IPS-15b (cell line): ENCODE results near the gene COL23A1.

Experiments
- H3K27me3 ChIP-seq: one replicate; pipeline ENCODE4 v1.6.1; 2013; ENCODE audit warnings: low read length; ENCODE audit not compliant: control insufficient read depth, insufficient read depth
- H3K36me3 ChIP-seq: one replicate; pipeline ENCODE4 v1.6.1; 2013; ENCODE audit warnings: low read length; ENCODE audit not compliant: control insufficient read depth, insufficient read depth
- H3K4me1 ChIP-seq: one replicate; pipeline ENCODE4 v1.6.1; 2013; ENCODE audit warnings: mild to moderate bottlenecking, low read length; ENCODE audit not compliant: control insufficient read depth, insufficient read depth
- H3K4me3 ChIP-seq: one replicate; pipeline ENCODE4 v1.5.1; 2013; ENCODE audit warnings: low read depth, low read length
- H3K9ac ChIP-seq: one replicate; pipeline ENCODE4 v1.6.1; 2013; ENCODE audit warnings: low read depth, mild to moderate bottlenecking, low read length
- H3K9me3 ChIP-seq: one replicate; pipeline ENCODE4 v1.6.1; 2013; ENCODE audit warnings: mild to moderate bottlenecking, low read length; ENCODE audit not compliant: control insufficient read depth, insufficient read depth

COL23A1 gene

GRCh38 chr5:178431782-178432165 lies 158.4 kb downstream of the COL23A1 start:
- Histone ChIP-seq H3K4me3 (no peak overlapping the region), H3K36me3 (no peaks in the 10 kb centered on the region), H3K4me1 (no peaks in the 10 kb centered on the region), H3K27me3 (no peaks in the 10 kb centered on the region), H3K9ac (no peak overlapping the region), H3K9me3 (no peaks in the 10 kb centered on the region)

DNA sequence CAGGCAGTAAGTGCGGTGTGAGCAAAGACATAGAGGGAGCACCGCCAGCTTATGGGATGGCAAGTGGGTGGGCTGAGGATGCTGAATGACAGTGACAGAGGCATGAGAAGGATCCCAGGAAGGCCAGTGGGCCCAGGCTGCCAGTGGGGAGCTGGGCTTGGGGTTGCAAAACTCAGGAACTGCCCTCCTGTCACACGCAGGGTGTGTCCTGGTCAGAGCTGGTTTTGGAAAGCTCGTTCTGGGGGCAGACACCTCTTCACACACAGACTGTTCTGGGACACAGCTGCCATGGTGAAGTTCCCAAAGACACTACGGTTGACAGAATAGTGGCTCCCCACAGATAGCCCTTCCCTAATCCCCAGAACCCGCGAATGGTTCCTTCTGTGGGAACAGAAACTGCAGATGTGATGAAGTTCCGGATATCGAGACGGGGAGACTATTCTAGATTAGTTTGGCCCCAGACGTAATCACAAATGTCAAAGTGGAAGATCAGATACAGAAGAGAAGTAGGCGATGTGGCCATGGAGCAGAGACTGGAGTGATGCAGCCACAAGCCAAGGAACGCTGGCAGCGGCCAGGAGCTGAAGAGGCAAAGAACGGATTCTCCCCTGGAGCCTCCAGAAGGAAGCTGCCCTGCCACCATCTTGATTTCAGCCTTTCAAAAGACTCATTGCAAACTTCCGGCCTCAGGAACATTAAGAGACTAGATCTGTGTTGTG lies 159.0 kb downstream of the COL23A1 start:
- Histone ChIP-seq H3K36me3 (no peaks in the 10 kb centered on the region), H3K9me3 (no peaks in the 10 kb centered on the region), H3K9ac (no peak overlapping the region), H3K4me3 (no peak overlapping the region), H3K27me3 (no peaks in the 10 kb centered on the region), H3K4me1 (no peaks in the 10 kb centered on the region)

DNA sequence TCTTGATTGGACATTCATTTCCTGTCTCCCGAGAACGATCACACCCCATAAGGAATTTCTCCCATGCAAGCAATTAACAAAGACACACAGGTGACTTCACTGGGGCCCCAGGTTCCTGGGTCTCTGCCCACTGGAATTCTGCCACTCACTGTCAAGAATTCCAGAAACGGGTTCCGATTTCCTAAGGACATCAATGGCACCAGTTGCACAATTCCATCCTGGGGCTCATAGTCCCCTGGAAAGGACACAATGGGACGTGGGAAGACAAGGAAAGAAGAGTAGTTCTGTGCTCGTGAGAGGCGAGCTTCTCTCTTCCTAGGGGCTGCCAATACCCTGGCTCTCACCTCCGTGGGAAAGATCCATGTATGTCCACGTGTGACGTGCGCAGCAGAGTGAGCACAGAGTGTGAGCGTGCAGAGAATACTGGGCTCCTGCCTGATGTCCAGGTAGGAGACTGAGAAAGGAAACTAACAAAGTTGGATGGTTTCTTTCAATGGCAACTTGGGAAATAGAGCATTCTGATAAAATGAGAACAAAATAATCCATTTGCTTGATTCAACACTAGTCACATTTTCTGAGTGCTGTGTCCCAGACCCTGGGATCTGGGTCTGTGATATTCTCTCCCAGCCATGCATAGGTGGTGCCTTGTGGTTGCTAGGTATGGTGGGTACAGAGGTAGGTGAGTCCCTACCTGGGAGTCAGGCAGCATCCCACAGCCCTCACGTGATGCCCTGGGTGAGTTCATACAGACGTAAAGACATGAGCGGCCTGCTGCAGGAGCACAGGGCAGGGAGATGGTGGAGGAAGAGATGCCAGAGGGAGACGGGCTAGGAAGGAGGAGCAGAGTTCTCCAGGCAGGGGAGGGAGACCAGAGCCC lies 159.8 kb downstream of the COL23A1 start:
- Histone ChIP-seq H3K9me3 (no peaks in the 10 kb centered on the region), H3K4me3 (no peak overlapping the region), H3K9ac (no peak overlapping the region), H3K27me3 (no peaks in the 10 kb centered on the region), H3K4me1 (no peaks in the 10 kb centered on the region), H3K36me3 (no peaks in the 10 kb centered on the region)

GRCh38 chr5:178429491-178430185 lies 160.6 kb downstream of the COL23A1 start:
- H3K36me3 ChIP-seq = no peaks in the 10 kb centered on the region
- no peak overlapping the region for H3K4me3 ChIP-seq
- H3K4me1 ChIP-seq = no peaks in the 10 kb centered on the region
- H3K9me3 ChIP-seq = no peaks in the 10 kb centered on the region
- H3K9ac ChIP-seq = no peak overlapping the region
- no peaks in the 10 kb centered on the region for H3K27me3 ChIP-seq

DNA sequence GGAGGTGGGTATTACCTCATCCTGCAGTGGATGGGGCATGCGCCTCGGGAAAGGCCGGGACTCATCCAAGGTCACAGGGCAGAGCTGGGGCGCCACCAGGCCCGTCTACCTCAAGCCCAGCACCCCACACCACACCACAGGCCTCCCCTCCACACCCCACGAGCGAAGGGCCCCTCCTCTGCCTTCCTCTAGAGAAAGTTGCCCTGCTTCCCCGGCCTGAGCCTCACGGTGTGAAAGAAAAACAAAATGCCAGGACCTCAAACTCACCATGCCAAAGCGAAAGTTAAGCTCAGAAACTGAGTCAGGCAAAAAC lies 161.1 kb downstream of the COL23A1 start:
- Histone ChIP-seq H3K4me3 (no peak overlapping the region), H3K9me3 (no peaks in the 10 kb centered on the region), H3K27me3 (no peaks in the 10 kb centered on the region), H3K9ac (no peak overlapping the region), H3K36me3 (no peaks in the 10 kb centered on the region), H3K4me1 (no peaks in the 10 kb centered on the region)

DNA sequence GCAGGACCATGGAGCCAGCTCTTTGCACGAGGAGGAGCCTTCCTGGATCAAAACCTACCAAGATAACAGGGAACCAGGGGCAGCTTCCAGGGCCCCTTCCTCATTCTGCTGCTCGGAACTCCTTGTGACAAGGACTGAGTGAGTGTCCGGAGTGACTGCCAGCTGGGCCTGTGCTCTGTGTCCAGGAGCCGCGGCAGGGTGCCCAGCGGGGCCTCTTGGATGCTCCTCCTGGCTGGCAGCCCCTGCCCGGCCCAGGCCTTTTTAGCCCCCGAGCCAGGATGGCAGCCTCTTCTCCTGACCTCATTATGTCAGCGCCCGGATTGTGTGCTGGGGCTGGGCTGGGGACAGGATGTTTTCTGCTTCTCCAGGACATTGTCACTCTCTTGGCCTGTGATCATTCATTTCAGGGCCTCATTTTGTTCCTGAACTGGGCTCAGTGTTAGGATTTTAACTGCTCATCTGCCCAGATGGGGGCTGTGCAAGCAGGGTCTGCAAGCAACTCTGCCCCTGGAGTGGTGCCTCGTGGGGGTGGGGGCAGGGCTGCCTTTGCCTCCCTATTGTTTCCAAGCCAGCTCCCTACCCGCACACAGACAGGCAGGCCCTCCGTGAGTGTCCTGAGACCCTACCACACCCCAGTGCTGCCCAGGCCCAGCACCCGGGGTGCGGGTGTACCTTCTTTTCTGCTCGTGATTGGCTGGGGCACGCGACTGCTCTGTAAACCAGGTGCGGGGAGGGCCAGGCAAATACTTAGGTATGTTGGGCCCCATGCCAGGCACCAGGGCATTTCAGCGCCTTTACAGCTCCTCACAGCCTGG lies 161.6 kb downstream of the COL23A1 start:
- no peaks in the 10 kb centered on the region for H3K36me3 ChIP-seq
- H3K27me3 ChIP-seq = no peaks in the 10 kb centered on the region
- H3K4me1 ChIP-seq = no peaks in the 10 kb centered on the region
- H3K4me3 ChIP-seq = no peak overlapping the region
- H3K9ac ChIP-seq = no peak overlapping the region
- H3K9me3 ChIP-seq = no peaks in the 10 kb centered on the region

GRCh38 chr5:178427576-178428197 lies 162.5 kb downstream of the COL23A1 start:
- no peaks in the 10 kb centered on the region for H3K4me1 ChIP-seq

DNA sequence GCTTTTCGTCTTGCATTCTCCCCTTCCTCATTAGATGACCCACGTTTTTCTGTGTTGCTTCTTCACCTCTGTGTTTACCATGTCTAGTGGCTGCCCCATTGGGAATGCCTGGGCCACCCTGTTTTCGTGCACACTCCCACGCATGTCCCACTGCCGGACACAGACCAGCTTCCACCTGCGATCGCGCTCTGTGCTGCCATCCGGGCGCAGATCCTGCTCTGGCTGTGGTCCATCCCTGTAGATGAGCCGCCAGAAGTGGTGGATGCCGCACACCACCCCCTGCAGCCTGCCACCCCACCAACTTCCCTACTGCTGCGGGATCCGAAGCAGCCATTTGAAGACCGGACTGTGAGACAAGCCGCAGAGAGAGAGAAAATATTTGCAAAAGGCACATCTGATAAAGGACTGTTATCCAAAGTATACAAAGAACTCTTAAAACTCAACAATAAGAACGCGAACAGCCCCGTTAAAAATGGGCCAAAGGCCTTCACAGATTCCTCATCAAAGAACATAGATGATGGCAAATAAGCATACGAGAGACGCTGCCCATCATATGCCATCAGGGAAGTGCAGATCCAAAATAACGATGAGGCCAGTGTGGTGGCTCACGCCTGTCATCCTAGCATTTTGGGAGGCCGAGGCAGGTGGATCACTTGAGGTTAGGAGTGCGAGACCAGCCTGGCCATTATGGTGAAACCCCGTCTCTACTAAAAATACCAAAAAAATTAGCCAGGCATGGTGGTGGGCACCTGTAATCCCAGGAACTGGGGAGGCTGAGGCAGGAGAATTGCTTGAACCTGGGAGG lies 163.7 kb downstream of the COL23A1 start:
- H3K4me1 ChIP-seq = peaks cover 7% of the 10 kb centered on the region
- no peaks in the 10 kb centered on the region for H3K36me3 ChIP-seq
- H3K4me3 ChIP-seq = no peak overlapping the region
- H3K9me3 ChIP-seq = no peaks in the 10 kb centered on the region
- H3K9ac ChIP-seq = no peak overlapping the region
- H3K27me3 ChIP-seq = no peaks in the 10 kb centered on the region

More at GRCh38 chr5:178427576-178428197, 162.5 kb downstream of the COL23A1 start:
- no peaks in the 10 kb centered on the region for H3K9me3 ChIP-seq
- H3K4me3 ChIP-seq = no peak overlapping the region
- H3K9ac ChIP-seq = no peak overlapping the region
- no peaks in the 10 kb centered on the region for H3K27me3 ChIP-seq
- no peaks in the 10 kb centered on the region for H3K36me3 ChIP-seq

DNA sequence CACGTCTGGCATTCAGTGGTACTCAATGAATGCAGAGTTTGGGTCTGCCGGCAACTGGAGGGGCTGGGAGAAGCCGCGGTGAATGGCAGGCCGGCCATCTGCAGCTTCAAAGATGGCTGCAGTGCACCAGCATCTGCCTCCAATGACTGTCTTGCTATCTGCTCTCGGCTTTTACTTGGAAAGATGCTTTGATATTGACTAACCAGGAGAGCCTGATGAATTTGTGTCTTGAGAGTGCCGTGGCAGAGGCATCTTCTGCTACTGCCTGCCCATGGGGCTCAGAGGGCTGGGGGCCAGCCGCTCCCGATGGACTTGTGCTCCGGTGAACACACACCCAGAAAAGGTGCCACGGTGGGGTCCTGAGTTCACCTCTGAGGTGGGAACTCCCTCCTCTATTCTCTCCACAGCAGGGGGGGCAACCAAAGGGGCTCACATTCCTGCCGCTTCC lies 164.5 kb downstream of the COL23A1 start:
- Histone ChIP-seq H3K9me3 (no peaks in the 10 kb centered on the region), H3K36me3 (no peaks in the 10 kb centered on the region), H3K4me1 (peaks cover 10% of the 10 kb centered on the region), H3K4me3 (no peak overlapping the region), H3K27me3 (no peaks in the 10 kb centered on the region), H3K9ac (no peak overlapping the region)

DNA sequence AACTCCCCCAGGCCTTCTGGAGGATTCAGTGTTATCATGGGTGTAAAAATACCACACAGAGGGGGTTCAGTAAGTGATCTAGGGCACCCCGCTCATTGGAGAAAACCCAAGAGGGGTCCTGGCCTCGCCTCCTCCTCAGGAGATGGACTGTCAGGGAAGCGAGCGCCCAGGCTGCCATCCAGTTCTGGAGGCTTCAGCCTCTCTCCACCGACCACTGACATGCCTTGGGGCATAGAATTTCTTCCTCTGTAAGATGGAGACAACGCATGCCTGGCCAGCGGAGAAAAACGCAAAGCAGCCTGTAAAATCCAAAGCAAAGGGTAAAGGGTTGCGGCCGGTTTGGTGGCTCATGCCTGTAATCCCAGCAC lies 165.4 kb downstream of the COL23A1 start:
- no peaks in the 10 kb centered on the region for H3K27me3 ChIP-seq
- no peak overlapping the region for H3K9ac ChIP-seq
- no peak overlapping the region for H3K4me3 ChIP-seq
- no peaks in the 10 kb centered on the region for H3K36me3 ChIP-seq
- no peaks in the 10 kb centered on the region for H3K9me3 ChIP-seq
- peaks cover 13% of the 10 kb centered on the region for H3K4me1 ChIP-seq
